K562 treated with DMSO at 1 percent for 4 hours (cell line): ENCODE results near the gene TRMT2B. TPM values are rescaled to one million over a fixed set of nuclear protein-coding genes. Genes with fewer than 3 reads are reported as not detected.

Experiments
- total RNA-seq: library from RNA; unstranded; fragments of 300-600 nt; gene quantifications from 2 replicates; pipeline ENCODE4 v1.2.3, GENCODE V29; 2022; ENCODE audit not compliant: insufficient read depth

The TRMT2B gene
- 10.7 and 13.6 TPM in 2 replicates for total RNA-seq

GRCh38 chrX:101051549-101052302 is at the start of gene TRMT2B:
TRMT2B (minus strand) TSS chrX:101052111; CDS start chrX:101042289, 9,822 bp downstream.

DNA sequence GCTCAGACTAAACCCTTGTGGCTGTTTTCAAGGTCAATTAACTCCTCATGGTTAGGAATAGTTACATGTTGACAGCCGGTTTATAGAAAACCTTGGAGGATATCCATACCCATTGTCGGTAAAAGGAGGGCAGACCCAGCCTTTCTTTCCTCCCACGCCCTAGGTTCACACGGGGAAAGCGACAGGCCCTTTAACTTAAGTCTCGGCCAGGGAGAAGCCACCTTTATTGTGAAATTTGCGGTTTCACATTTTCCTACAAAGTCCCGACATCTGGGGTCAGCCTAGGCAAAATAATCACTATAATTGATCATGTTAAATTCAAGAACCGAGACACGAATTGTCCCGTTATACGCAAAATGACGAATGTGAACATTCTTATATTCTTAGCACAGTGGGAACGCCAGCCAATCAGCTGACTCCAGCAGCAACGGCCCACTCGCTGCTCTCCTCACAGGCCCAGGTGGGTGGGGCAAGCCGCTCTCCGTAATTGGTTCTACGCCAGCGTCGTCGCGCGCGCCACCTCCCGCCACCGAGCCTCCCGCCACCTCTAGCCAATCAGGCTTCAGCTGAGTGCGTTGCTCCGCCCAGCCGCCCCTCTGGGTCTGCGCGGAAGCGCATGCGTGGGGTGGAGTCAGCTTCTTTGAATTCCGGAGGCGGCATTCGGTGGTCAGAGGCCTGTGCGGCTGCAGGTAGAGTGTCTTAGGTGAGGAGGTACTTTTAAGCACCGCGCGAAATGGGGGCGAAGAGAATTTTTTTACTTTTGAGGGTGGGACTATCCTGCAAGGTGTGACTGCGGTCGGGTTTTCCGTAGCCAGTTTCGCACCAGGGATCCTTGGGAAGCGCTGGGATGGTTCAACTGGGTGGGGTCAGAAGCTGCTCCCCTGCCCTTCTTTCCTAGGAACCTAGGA is 45.9 kb upstream of the TRMT2B start, which contains the start of gene CENPI:
Gene CENPI (plus strand): TSS at position 659 of the 908 bp plus-strand sequence. CDS start 2,867 bp downstream, outside the sequence.

GRCh38 chrX:101078716-101079598 is 27.0 kb upstream of the TRMT2B start, which contains the start of gene TMEM35A:
TMEM35A (plus strand) TSS chrX:101078879; CDS start chrX:101079003, 124 bp downstream.

GRCh38 chrX:100969408-100969807 is 82.5 kb downstream of the TRMT2B start, which contains the start of gene ARL13A:
ARL13A (plus strand) TSS chrX:100969708; CDS start chrX:100973690, 3,982 bp downstream.

Other genes starting within 250 kb of the TRMT2B start
- gene CSTF2, start 231.7 kb downstream of the TRMT2B start, total RNA-seq = 26.4 and 26.7 TPM in 2 replicates
- not detected in 2 replicates for gene NOX1, start 177.8 kb downstream of the TRMT2B start, total RNA-seq
- not detected in 2 replicates for gene XKRX, start 123.2 kb downstream of the TRMT2B start, total RNA-seq
- not detected in 2 replicates for gene ARL13A, start 82.4 kb downstream of the TRMT2B start, total RNA-seq
- not detected in 2 replicates for gene TMEM35A, start 26.8 kb upstream of the TRMT2B start, total RNA-seq
- 4.2 and 5.7 TPM in 2 replicates for gene CENPI, start 46.1 kb upstream of the TRMT2B start, total RNA-seq
- 0.57 and 0.82 TPM in 2 replicates for gene DRP2, start 167.7 kb upstream of the TRMT2B start, total RNA-seq
- not detected in 2 replicates for gene TAF7L, start 239.2 kb upstream of the TRMT2B start, total RNA-seq